ENCODE results near the gene TOR4A.

GRCh38 chr9:137237759-137238726, 39.5 kb upstream of the TOR4A start:
- TF ChIP-seq NANOG (IDR thresholded peaks at IDR 0.05; ENCODE audit: borderline replicate concordance) = no peak
- TF ChIP-seq POLR2AphosphoS5 (IDR thresholded peaks at IDR 0.05; ENCODE audit: low read depth) = no peak; the same call in 1 of the 2 replicates
- TF ChIP-seq CTCF (conservative IDR thresholded peaks at IDR 0.05; ENCODE audit: low read depth in 2 of 2) = no peak
- TF ChIP-seq EZH2phosphoT487 (IDR thresholded peaks at IDR 0.05; ENCODE audit: unreplicated experiment) = no peak
- no peak for TF ChIP-seq EZH2 (IDR thresholded peaks at IDR 0.05; ENCODE audit: low read depth, unreplicated experiment)

All from GM23338 (cell line).